Bronchial epithelial cell (primary cell): Measurements from ENCODE around the gene ARHGDIG. TPM values are rescaled to one million over a fixed set of nuclear protein-coding genes. Genes with fewer than 3 reads are reported as not detected.

Experiments
- DNase-seq: peaks from one replicate; pipeline ENCODE4 v3.0.0-alpha.2; 2010; ENCODE audit warnings: low read depth
- FAIRE-seq: peaks from 2 replicates; lab custom pipeline; 2011; peaks lifted over from hg19 to GRCh38; lab: Jason Lieb, UNC
- H3K27me3 ChIP-seq: 2 replicates; pipeline ENCODE4 v1.5.1; 2011; ENCODE audit warnings: low read length; ENCODE audit not compliant: control insufficient read depth, insufficient read depth
- H3K36me3 ChIP-seq: 2 replicates; pipeline ENCODE4 v1.5.1; 2011; ENCODE audit warnings: low read length; ENCODE audit not compliant: control insufficient read depth, insufficient read depth
- H3K4me3 ChIP-seq: 2 replicates; pipeline ENCODE4 v1.5.1; 2011; ENCODE audit warnings: mild to moderate bottlenecking, low read depth, low read length, control low read depth
- CTCF ChIP-seq: IDR thresholded peaks from 2 replicates; pipeline ENCODE4 v1.5.1; 2011; ENCODE audit warnings: mild to moderate bottlenecking, moderate library complexity, low read length, control low read depth, inconsistent platforms; ENCODE audit not compliant: insufficient read depth, severe bottlenecking
- total RNA-seq: library from RNA; depleted of rRNA; stranded (reverse); fragments of >200 nt; gene quantifications from 2 replicates; pipeline ENCODE4 v1.2.1, GENCODE V29; 2014

Gene ARHGDIG
- total RNA-seq, 1 donor from 2014 or later: not detected

GRCh38 chr16:283033-283805, 2.8 kb downstream of the ARHGDIG start, which contains the start of gene PDIA2:
PDIA2 (plus strand) TSS chr16:283164; CDS start chr16:283170, 6 bp downstream.
- FAIRE-seq (no peak), DNase-seq (no peak)
- peaks cover 12% of the 10 kb centered on the region for H3K27me3 ChIP-seq
- no peak within 1 kb of the TSS for H3K4me3 ChIP-seq
- peaks cover 7% of the 10 kb centered on the region for H3K36me3 ChIP-seq
- no peak for TF ChIP-seq CTCF

- no peak for FAIRE-seq
These were observed 4.1 kb downstream of the ARHGDIG start for GRCh38 chr16:284204-285120.

GRCh38 chr16:285146-286055, 5.0 kb downstream of the ARHGDIG start:
- Histone ChIP-seq H3K4me3 (no peak overlapping the region), H3K27me3 (peaks cover 10% of the 10 kb centered on the region), H3K36me3 (peaks cover 18% of the 10 kb centered on the region)
- DNase-seq (no peak), FAIRE-seq (no peak)
- no peak for TF ChIP-seq CTCF

More at GRCh38 chr16:284204-285120, 4.1 kb downstream of the ARHGDIG start:
- Histone ChIP-seq H3K27me3 (peaks cover 12% of the 10 kb centered on the region), H3K4me3 (no peak overlapping the region), H3K36me3 (peaks cover 13% of the 10 kb centered on the region)
- no peak for TF ChIP-seq CTCF
- no peak for DNase-seq

GRCh38 chr16:286491-287297, 6.3 kb downstream of the ARHGDIG start:
- TF ChIP-seq CTCF: no peak
- DNase-seq (no peak), FAIRE-seq (peak; percentile 90)
- no peak overlapping the region for H3K4me3 ChIP-seq
- peaks cover 2% of the 10 kb centered on the region for H3K27me3 ChIP-seq
- H3K36me3 ChIP-seq: peaks cover 25% of the 10 kb centered on the region
